ENCODE results near the gene PDE2A.
A peak's percentile ranks its signal among the peaks of the same experiment; 100 is the strongest.

Gene PDE2A

DNA sequence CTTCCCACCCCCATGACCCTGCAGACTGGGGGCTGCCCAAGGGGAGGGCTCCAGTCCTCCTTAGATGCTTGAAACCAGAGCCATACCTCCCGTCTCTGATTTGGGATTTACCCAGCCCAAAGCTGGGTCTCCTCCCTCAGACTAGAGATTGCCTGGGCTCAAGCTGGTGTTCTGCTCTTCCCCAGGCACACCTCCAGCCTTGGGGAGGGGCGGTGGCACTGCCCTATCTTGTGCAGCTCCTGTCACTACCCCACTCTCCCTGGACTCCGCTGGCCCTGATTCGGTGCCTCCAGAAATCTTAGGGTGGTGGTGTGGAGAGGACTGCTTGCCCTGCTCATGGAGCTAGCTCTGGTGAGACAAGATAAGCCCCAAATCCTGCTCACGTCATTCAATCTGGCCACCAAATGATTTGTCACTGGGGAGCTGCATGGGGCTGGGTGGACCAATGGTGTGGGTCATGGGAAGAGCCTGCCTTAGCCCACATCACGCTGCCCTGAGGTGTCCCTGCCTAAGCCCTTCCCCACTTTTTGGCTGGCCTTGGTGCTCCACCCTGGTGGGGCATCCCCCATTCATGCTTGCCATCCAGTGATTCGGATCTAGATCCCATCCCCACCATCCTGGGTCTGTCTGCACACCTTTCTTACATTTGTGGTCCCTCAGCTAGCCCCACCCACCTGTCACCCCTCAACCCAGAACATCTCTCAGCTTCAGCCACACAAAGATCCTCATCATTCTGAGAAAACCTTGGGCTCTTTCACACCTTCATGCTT lies 87.7 kb downstream of the PDE2A start:
- DNase-seq = no peak

DNA sequence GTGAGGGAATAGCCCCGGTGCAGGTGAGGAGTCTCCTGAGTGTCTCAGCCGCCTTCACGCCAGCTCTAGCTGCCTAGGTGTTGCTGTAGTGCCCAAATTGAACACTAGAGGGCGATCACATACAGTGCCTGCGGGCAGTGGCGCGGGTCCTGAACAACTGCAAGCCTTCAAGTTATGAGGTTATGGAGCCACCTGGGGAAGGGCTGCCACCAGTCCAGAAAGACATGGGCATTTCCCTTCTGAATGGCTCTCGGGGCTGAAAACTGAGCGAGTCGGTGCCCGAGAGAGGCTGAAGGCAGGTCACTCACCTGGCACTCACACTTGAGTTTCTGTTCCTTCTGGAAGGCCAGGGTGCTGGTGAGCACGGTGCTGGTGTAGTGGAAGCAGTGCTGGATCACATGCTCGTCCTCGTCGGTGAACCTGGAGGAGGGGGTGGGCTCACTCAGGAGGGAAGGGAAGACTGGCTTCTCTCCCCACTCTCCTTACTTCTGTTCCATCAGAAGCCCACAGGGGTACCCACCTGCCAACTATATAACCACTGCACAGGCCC lies 88.4 kb downstream of the PDE2A start:
- DNase-seq = peak; percentile 19

DNA sequence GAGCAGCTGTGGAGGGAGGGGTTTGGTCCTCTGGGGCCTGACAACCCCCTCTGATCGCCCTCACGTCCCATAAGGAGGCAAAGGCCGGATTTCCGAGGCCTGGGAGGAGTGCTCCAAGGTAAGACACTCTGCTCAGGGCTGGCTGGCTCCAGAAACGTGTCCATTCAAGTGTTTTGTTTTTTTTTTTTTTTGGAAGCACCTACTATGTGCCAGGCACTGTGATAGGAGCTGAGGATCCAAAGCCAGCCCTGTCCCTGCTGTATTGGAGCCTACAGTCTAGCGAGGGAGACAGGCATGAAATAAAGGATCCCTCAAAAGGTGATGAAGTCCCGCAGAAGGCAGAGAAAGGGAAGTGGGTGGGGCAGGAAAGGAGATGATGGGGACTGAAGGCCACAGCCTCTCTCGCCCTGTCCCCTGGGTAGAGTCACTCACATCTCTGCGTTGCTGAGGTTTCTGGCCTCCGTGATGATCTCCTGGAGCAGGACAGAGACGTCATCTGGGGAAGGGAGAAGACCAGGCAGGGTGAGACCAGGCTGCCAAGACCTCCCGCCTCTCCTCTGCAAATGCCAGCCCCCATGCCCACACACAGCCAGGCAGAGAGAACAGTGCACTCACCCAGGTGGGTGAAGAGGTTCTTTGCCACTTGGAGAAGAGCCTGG lies 89.2 kb downstream of the PDE2A start:
- no peak for DNase-seq

DNA sequence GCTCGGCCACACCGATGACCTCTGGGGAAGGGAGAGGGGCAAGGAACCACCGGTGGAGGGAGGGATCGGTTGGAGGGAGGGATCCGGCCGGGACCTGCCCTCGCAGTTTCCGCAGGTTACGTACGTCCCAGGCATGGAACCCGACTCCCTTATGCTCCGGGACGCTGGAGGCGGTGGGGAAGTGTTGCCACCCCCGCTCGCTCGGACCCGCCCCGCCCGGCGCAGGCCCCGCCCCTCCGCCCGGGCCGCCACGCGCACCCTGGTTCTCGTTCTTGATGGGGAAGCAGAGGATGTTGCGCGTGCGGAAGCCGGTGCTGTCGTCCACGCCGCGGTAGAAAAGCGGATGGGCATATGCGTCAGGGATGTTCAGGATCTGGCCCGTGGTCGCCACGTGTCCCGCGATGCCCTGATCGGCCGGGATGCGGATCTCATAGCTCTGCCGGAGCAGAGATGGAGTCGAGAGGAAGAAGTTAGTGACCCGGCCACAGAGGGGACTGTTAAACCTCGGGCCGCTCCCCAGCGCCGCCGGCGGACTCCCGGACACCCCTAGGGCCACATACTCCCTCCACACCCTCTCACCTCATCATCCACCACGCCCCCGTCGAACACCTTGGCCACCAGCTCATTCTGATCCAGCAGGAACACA lies 89.8 kb downstream of the PDE2A start:
- DNase-seq = no peak

DNA sequence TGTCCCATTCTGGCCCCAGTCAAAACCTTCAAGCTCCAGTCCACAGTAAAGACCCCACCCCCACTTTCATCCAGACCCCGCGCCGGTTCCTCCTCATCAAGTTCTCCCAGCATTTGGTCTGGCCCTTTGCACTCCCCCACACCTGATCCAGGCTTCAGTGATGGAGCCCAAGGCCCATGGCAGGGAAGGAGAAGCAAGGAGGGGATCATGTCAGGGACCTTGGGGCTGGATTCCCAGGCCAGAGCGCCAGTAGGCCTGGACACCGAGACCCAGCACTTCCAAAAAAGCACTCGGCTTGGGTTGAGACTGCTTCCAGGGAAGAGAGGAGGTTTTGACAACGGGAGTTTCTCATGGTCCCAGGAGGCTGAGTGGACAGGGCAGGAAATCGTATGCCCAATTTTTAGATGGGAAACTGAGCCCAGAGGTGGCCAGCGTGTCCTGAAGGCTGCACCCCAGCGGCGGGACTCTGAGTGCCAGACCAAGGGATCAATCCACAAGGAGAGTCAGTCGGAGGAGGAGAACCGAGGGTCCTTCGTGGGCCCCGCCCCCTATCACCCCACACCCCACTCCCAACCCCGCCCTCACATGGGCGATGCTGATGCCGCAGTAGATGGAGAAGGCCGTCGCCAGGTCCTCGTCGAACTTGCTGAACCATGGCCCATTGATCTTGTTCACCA lies 90.5 kb downstream of the PDE2A start:
- DNase-seq = no peak

DNA sequence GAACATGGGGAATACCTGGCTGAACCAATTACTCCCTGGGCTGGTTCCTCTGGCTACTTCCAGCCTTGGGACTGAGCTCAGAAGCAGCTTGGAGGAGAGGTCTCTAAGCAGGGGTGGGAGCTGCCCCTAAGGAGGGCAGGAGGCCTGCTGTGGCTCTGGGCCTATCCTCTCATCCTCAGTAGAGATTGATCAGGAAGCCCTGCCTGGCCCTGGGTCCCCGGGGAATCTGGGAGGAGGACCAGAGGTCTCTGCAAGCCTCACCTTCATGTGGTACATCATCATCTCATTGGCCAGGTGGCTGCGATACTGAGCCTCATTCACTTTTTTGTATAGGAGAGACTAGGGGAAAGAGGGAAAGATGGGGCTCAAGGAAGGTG lies 91.1 kb downstream of the PDE2A start:
- no peak for DNase-seq

DNA sequence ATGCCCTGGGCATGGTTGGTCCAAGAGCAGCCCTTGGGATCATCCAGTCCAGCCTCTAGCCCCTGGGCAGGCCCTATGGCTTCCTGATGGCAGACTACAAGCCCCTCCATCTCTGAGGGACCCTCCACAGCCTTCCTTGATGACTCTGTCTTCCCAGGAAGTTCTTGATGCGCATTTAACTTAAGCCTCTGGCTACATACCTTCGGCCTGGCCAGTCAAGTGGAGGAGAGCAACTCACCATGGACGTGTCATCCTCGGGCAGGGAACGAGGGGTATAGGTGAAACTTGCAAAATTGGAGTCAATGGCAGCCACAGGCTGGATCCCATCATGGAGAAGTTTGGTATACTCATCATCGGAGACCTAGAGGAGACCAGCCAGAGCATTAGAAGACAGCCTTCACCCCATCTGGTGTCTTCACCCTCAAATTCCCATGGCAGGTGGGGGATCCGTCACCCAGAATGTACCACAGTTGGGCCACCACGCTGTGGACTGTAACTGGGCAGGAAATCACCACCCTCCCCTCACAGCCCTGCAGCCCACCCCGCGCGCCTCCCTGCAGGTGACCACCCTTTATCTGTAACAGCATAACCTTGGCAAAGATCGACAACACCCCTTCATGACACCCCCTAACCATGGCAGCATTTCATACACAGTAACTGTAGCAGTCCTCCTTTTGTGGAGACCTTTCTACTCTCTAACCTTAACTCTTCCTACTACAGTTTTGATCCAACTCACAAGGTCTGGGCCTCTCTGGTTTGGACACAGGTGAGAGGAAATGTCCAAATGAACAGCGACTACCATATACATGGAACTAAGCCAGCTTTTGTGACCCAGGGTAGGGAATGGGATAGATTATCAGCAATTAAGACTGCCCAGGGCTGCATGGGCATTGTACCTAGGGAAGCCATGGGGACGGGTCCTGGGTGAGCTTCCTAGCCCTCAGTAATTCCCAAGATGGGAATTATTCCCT lies 91.7 kb downstream of the PDE2A start:
- DNase-seq = no peak

DNA sequence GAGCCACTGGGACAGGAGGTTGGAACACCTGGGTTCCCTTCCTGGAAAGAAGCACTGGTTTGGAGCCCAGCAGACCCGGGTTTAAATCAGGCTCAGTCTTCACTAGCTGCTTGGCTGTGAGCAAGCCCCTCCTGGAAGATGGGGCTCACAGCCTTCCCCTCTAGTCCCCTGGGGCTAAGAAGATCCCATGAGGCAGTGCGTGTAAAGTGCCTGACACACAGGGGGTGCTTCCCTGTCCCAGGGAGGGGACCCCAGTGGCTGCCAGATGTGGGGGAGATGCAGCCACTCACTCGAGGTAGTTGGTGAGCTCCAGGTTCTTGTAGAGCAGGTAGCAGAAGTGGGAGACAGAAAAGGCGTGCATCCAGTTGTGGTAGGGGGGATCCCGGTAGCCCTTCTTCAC lies 93.2 kb downstream of the PDE2A start:
- no peak for DNase-seq

DNA sequence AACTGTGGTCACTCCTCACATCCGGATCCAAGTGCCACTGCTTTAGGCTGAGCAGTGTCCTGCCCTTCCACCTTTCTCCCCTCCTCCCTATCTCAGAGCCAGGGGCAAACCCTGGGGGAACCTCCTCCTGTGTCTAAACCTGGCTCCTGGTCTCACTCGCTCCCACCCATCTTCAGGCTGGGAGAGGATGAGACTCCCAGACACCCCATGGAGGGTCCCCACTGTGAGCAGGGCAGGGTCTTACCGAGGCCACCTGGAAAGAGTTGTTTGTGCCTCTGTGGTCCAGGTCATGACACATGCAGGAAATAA lies 93.6 kb downstream of the PDE2A start:
- DNase-seq = no peak

DNA sequence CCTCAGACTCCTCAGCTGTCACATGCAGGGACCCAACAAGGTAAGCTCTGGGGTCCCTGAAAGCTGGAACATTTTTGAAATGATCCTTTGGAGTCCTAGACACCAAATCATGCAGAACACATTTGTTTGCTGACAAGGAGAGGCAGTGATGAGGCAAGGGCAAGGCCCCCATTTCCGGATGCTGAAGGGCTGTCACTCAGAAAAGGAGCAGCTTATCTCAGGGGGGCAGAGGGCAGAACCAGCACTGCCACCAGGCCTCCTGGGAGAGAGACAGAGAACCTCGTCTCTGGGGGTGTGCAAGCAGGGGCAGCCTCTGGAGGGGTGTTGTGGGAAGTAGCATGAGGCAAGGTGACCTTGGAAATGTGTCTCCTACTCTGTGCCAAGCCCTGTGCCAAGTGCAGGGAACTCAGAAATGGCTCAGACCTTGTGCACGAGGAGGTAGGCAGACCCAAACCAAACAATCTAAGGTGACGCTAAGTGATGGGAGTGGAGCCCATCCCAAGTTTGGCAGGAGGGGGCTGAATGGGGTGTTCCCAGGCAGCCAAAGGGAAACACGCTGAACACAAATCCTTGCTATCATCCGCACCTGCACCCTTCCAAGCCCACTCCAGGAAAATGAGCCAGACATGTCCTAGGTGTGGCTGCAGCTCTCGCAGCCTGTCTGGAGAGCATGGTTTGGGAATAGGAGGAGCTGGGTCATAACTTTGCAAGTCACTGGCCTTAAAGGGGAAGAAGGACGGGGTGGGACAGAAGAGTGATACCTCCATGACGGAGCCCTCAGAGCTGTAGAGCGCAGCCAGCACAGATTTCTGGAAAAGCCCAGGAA lies 94.2 kb downstream of the PDE2A start:
- no peak for DNase-seq

DNA sequence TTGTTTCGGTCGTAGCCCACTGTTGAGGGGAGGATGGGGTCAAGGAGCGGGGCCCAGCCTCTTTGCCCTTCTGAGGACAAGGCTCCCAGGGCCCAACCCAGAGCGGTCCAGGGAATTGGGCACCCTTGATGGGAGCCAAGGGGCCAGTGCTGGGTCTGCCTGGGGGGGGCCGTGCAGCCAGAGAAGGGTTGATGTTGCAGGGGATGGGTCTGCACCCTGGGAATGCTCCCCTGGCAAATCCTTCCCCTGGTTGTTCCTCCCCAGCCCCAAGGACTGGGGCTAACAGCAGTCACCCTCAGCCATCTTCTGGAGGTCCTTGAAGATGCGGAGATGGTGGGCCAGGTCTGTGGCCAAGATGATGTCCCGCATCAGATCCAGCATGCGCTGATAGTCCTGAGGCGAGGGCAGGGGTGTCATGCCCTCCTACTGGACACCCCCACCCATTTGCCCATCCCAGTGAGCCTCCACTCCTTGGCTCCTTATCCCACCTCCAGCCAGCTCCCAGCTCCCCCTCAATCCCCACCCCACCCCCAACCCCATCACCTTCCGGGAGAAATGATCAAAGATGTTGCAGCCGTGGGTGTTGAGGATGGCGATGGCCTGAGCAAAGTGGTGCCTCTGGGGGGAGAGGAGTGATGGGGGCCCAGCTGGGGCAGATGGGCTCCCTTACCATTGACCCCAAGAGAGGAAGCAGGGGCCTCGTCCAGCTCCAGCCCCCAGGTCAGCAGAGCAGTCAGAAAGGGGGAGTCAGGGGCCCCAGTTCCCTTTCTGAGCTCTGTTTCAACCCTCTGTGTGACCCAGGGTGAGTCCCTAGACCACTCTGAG lies 95.0 kb downstream of the PDE2A start:
- no peak for DNase-seq

DNA sequence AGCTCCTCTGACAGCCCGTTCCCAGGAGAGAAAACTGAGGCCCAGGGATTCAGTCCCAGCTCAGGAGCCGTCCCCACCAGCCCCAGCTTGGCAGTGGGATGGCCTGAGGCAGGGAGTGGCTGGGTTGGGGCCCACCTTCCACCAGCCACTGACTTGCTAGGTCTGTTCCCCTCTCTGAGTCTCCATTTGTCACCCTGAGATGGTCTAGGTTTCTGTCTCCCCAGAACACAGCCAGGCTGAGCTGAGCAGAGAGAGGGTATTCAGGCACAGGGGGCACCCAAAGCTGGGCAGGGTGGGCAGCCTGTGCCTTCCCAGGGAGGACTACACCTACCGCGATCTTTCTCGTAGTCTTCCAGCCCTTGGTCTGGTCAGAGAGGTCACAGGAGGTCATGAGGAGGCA lies 95.7 kb downstream of the PDE2A start:
- DNase-seq = no peak

DNA sequence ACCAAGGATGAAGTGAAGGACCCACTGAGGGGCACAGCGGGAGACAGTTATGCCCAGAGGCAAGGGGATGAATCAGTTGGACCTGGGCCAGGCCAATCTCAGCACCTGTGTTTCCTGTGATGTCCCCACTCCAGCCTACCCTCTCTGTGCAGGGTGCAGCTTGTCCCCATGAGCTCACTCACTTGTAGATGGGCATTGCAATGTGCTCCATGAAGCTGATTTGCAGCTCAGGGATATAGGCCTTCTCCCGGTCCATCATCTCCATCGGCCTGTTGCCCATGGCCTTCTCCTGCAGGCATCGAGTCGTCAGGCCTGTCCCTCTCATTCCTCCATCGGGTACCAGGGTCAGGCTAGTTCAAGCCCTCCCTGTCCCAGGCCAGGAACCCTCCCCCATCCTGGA lies 96.2 kb downstream of the PDE2A start:
- no peak for DNase-seq

DNA sequence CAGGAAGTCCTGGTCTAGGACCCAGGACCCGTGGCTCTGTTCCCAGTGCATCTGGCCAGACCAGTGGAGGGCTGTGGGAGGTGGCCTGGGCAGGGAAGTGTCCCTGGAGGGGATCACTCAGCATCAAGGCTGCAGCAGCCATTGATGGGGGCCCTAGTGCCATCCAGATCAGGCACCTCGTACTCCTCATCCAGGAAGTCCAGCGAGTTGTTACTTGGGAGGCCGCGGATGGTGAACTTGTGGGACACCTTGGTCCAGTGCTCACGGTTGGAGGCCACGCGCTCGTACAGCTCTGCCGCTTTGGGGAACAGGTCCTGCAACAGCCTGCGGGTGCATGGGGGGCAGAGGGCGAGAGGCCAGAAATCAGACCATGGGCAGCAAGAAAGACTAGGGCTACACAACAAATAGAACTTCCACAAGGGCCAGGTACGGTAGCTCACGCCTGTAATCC lies 96.9 kb downstream of the PDE2A start:
- no peak for DNase-seq

DNA sequence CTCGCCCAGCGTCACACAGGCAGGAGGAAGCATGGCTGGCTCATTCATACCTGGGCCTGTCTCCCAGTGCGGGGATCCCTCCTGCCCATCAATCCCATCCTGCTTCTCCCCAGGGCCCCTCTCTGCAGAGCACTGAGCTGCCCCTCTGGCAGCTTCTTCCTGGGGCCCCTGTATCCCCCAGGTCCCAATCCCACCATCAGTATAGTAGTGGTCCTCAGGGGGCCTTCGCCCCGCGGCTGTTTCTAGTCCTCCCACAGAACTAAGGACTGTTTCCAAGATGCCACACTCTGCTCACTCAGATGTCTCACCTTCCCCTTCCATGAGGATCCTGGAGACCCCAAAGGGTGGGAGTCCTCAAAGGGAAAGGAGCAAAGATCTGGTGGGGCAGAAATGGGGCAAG lies 97.6 kb downstream of the PDE2A start:
- no peak for DNase-seq

DNA sequence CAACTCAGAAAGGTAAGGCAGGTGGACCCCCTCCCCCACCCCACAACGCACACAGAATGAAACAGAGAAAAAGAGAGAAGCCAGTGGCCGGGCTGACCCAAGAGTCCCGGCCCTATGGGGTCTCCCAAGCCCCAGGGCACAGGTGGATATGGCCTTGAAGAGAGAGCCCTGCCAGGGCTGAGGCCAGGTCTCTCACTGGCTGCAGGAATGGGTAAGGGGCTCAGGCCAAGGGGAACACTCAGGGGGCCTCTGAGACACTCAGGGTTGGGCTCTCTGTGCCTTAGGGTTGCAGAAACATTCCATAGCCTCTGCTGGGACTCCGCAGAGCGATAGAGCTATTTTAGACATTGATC lies 98.0 kb downstream of the PDE2A start:
- no peak for DNase-seq

DNA sequence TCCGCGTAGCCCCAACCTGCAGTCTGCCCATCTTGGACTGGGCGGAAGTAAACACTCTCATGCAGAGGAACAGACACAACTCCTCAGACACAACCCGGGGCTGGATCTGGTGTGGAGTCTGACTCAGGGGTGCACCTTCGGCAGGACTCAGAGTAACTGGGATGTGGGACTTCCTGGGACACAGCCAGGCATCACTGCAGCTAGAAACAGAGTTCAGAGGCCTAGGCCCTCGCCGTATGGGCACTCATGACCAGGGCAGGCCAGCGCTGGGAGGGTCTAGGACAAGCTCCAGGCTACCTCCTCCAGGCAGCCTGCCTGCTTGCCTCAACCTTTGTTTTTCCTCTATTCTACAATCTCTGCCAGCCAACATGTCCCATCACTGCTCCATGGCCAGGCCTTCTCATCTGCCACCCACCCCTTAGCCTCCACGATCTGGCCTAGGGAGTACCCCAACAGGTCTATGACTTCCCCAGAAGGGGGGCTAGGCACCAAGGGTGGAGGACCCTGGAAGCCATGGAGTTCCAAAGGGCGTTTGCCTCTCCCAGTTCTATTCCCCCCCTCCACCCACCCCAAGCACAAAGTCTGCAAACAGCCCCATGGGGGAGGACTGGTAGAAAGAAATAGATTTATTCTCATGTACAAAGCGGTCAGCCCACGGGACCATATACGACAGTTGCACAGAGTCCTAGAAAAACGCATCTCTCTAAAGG lies 98.5 kb downstream of the PDE2A start:
- no peak for DNase-seq

DNA sequence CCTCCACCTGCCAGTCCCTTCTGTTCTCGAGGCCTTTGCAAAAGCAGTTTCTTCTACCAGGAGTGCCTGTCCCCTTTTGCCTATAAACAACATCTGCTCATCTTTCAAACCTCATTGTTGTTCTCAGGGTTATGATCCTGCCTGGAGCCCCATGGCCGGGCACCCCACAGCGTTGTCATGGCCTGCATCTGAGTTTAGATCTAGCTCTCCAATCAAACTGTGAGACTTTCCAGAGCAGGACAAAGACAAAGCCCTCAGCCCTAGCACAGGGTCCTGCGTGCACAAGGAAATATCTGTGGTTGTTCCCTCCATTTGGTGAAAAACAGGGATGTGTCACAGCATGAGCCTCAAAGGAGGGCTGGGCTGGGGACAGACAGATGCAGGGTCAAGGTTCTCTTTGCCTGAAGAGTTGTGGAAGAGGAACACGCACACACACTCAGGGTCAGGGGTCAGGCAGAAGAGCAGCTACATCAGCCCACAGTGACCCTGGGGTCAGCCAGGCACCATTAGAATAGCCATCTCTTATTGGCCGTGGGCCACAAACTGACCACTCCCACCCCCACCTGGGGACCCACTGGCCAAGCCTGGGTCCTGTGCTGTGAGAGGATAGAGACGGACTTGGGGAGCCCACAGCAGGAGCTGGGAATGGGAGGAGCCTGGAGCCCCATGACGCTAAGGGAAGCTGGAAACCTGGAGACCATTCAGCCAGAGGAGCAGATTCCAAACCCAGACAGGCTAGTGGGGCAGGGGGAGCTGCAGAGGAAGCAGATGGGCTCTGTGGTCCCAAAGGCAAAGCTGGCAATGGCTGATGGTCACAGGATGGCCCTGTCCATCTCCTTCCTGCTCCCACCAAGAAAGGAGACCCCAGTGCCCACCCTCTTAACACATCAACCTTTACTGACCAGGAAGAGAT lies 99.4 kb downstream of the PDE2A start:
- DNase-seq = peak; percentile 73
